Mesendoderm (in vitro differentiated cells): ENCODE results near the gene MTMR4.
"Not testable (repeated sequence)": the region's sequence is repeated elsewhere in the genome, so short reads cannot be mapped to it uniquely, and the experiment has no call there.

ENCODE experiments used
- DNase-seq: peaks from one replicate; pipeline ENCODE4 v3.0.0; 2013
- H2AK5ac ChIP-seq: 2 replicates; pipeline ENCODE4 v1.6.1; 2013; ENCODE audit warnings: low read length, inconsistent platforms
- H2BK120ac ChIP-seq: 2 replicates; pipeline ENCODE4 v1.6.1; 2013; ENCODE audit warnings: low read depth, mild to moderate bottlenecking, low read length, moderate library complexity, mixed read lengths
- H2BK15ac ChIP-seq: replicated peaks from 2 replicates; pipeline ENCODE4 v1.6.1; 2013; ENCODE audit warnings: low read depth, mild to moderate bottlenecking, moderate library complexity
- H2BK5ac ChIP-seq: 2 replicates; pipeline ENCODE4 v1.6.1; 2013; ENCODE audit warnings: low read length, inconsistent platforms
- H3K18ac ChIP-seq: 2 replicates; pipeline ENCODE4 v1.6.1; 2013; ENCODE audit warnings: mild to moderate bottlenecking, low read length, mixed read lengths
- H3K23ac ChIP-seq: one replicate; pipeline ENCODE4 v1.6.1; 2013; ENCODE audit warnings: low read length
- H3K27ac ChIP-seq: 2 replicates; pipeline ENCODE4 v1.5.1; 2013; ENCODE audit warnings: low read depth, mild to moderate bottlenecking, inconsistent platforms, low read length, moderate library complexity
- H3K27me3 ChIP-seq: 2 replicates; pipeline ENCODE4 v1.6.1; 2013; ENCODE audit warnings: low read length, control low read depth, mild to moderate bottlenecking, inconsistent platforms; ENCODE audit not compliant: insufficient read depth, poor library complexity
- H3K36me3 ChIP-seq: 2 replicates; pipeline ENCODE4 v1.6.1; 2013; ENCODE audit warnings: low read length, inconsistent platforms; ENCODE audit not compliant: control insufficient read depth, insufficient read depth
- H3K4ac ChIP-seq: one replicate; pipeline ENCODE4 v1.6.1; 2013; ENCODE audit warnings: low read depth, mild to moderate bottlenecking, low read length, moderate library complexity
- H3K4me1 ChIP-seq: 2 replicates; pipeline ENCODE4 v1.6.1; 2013; ENCODE audit warnings: low read depth, low read length, inconsistent platforms; ENCODE audit not compliant: control insufficient read depth
- H3K4me2 ChIP-seq: 2 replicates; pipeline ENCODE4 v1.6.1; 2013; ENCODE audit warnings: low read length
- H3K4me3 ChIP-seq: 2 replicates; pipeline ENCODE4 v1.5.1; 2013; ENCODE audit warnings: mild to moderate bottlenecking, low read length
- H3K56ac ChIP-seq: one replicate; pipeline ENCODE4 v1.6.1; 2013; ENCODE audit warnings: low read length
- H3K79me1 ChIP-seq: 2 replicates; pipeline ENCODE4 v1.6.1; 2013; ENCODE audit warnings: low read length, inconsistent platforms
- H3K79me2 ChIP-seq: 2 replicates; pipeline ENCODE4 v1.6.1; 2013; ENCODE audit warnings: mild to moderate bottlenecking, low read length; ENCODE audit not compliant: control insufficient read depth, insufficient read depth
- H3K9ac ChIP-seq: 2 replicates; pipeline ENCODE4 v1.6.1; 2013; ENCODE audit warnings: low read length, inconsistent platforms
- H4K5ac ChIP-seq: one replicate; pipeline ENCODE4 v1.6.1; 2013; ENCODE audit warnings: low read length
- H4K8ac ChIP-seq: one replicate; pipeline ENCODE4 v1.6.1; 2013; ENCODE audit warnings: low read depth, mild to moderate bottlenecking, control low read depth, low read length, moderate library complexity
- WGBS: extraction: QIAGEN DNeasy Blood & Tissue Kit; methylation state at CpG from one replicate; pipeline ENCODE4 v1.1.7; 2013; ENCODE audit warnings: low lambda C conversion rate, missing lambda C conversion rate; ENCODE audit not compliant: insufficient coverage; ENCODE audit errors: extremely low coverage; 5-methylcytosine and 5-hydroxymethylcytosine counted together

MTMR4 gene

GRCh38 chr17:58491510-58492045 is 22.9 kb downstream of the MTMR4 start:
- Histone ChIP-seq H3K36me3 (peaks cover 14% of the 10 kb centered on the region), H2BK15ac (no peak overlapping the region), H3K4ac (no peak overlapping the region), H3K27ac (no peak overlapping the region), H3K27me3 (no peaks in the 10 kb centered on the region), H4K5ac (no peak overlapping the region), H4K8ac (no peak overlapping the region), H3K4me2 (no peak overlapping the region), H3K18ac (no peak overlapping the region), H2BK5ac (no peak overlapping the region), H3K56ac (no peak overlapping the region), H3K9ac (no peak overlapping the region), H2AK5ac (no peak overlapping the region), H3K4me1 (no peaks in the 10 kb centered on the region), H3K4me3 (no peak overlapping the region), H2BK120ac (no peak overlapping the region), H3K79me2 (no peaks in the 10 kb centered on the region), H3K79me1 (no peaks in the 10 kb centered on the region), H3K23ac (no peak overlapping the region)
- no peak for DNase-seq
- no CpG with 5 or more reads among the region's 6 CpGs for WGBS

GRCh38 chr17:58488428-58488890 is 26.0 kb downstream of the MTMR4 start:
- H3K4me2 ChIP-seq, result no peak overlapping the region
- no peaks in the 10 kb centered on the region for H3K4me1 ChIP-seq
- H3K9ac ChIP-seq, result no peak overlapping the region
- H3K27me3 ChIP-seq, result no peaks in the 10 kb centered on the region
- no peak overlapping the region for H3K27ac ChIP-seq
- no CpG with 5 or more reads among the region's 26 CpGs for WGBS
- H2BK120ac ChIP-seq, result no peak overlapping the region
- H3K36me3 ChIP-seq, result peaks cover 2% of the 10 kb centered on the region
- H4K8ac ChIP-seq, result no peak overlapping the region
- no peak overlapping the region for H3K18ac ChIP-seq
- DNase-seq, result no peak
- no peak overlapping the region for H3K4me3 ChIP-seq
- H3K79me1 ChIP-seq, result no peaks in the 10 kb centered on the region
- H3K79me2 ChIP-seq, result no peaks in the 10 kb centered on the region
- no peak overlapping the region for H2BK15ac ChIP-seq
- no peak overlapping the region for H3K56ac ChIP-seq
- H2BK5ac ChIP-seq, result no peak overlapping the region
- H2AK5ac ChIP-seq, result no peak overlapping the region
- no peak overlapping the region for H3K4ac ChIP-seq
- no peak overlapping the region for H4K5ac ChIP-seq
- H3K23ac ChIP-seq, result no peak overlapping the region

GRCh38 chr17:58487589-58488427 is 26.6 kb downstream of the MTMR4 start, which contains the start of gene HSF5:
TSS of gene HSF5 (minus strand) at chr17:58488408. CDS start at chr17:58488274, 134 bp downstream.
- no peak within 1 kb of the TSS for H3K4ac ChIP-seq
- H3K4me3 ChIP-seq, result no peak within 1 kb of the TSS
- no peak within 1 kb of the TSS for H2BK15ac ChIP-seq
- H3K23ac ChIP-seq, result no peak within 1 kb of the TSS
- no peak within 1 kb of the TSS for H2BK120ac ChIP-seq
- no peak within 1 kb of the TSS for H2BK5ac ChIP-seq
- H3K4me2 ChIP-seq, result no peak within 1 kb of the TSS
- H4K8ac ChIP-seq, result no peak within 1 kb of the TSS
- no peak within 1 kb of the TSS for H3K9ac ChIP-seq
- no peaks in the 10 kb centered on the region for H3K79me1 ChIP-seq
- H3K27ac ChIP-seq, result no peak within 1 kb of the TSS
- H3K36me3 ChIP-seq, result peaks cover 2% of the 10 kb centered on the region
- no peak within 1 kb of the TSS for H2AK5ac ChIP-seq
- H3K4me1 ChIP-seq, result no peaks in the 10 kb centered on the region
- no peaks in the 10 kb centered on the region for H3K27me3 ChIP-seq
- H4K5ac ChIP-seq, result no peak within 1 kb of the TSS
- H3K79me2 ChIP-seq, result no peaks in the 10 kb centered on the region
- no peak within 1 kb of the TSS for H3K56ac ChIP-seq
- H3K18ac ChIP-seq, result no peak within 1 kb of the TSS
- DNase-seq, result no peak
- WGBS, result no CpG with 5 or more reads among the region's 98 CpGs

GRCh38 chr17:58484600-58484999 is 29.8 kb downstream of the MTMR4 start:
- Histone ChIP-seq H2BK120ac (no peak overlapping the region), H3K23ac (no peak overlapping the region), H3K36me3 (no peaks in the 10 kb centered on the region), H3K4ac (no peak overlapping the region), H3K9ac (no peak overlapping the region), H3K4me3 (no peak overlapping the region), H3K27me3 (no peaks in the 10 kb centered on the region), H2BK5ac (no peak overlapping the region), H3K4me1 (no peaks in the 10 kb centered on the region), H4K8ac (no peak overlapping the region), H3K56ac (no peak overlapping the region), H3K4me2 (no peak overlapping the region), H2BK15ac (no peak overlapping the region), H4K5ac (no peak overlapping the region), H3K27ac (no peak overlapping the region), H3K79me1 (no peaks in the 10 kb centered on the region), H3K79me2 (no peaks in the 10 kb centered on the region), H3K18ac (no peak overlapping the region), H2AK5ac (no peak overlapping the region)
- WGBS, result no CpG with 5 or more reads among the region's 3 CpGs
- DNase-seq, result no peak

GRCh38 chr17:58481798-58482197 is 32.6 kb downstream of the MTMR4 start:
- H2BK5ac ChIP-seq, result not testable (repeated sequence)

More at GRCh38 chr17:58481798-58482197, 32.6 kb downstream of the MTMR4 start:
- H3K4me1 ChIP-seq, H2BK120ac ChIP-seq, H3K56ac ChIP-seq, H3K27ac ChIP-seq, H4K5ac ChIP-seq, H3K18ac ChIP-seq, H3K4me3 ChIP-seq, H2BK15ac ChIP-seq, H3K79me1 ChIP-seq, H3K9ac ChIP-seq, H3K4me2 ChIP-seq, H3K23ac ChIP-seq, H4K8ac ChIP-seq, H3K27me3 ChIP-seq, H3K79me2 ChIP-seq, H3K4ac ChIP-seq, H3K36me3 ChIP-seq, DNase-seq, H2AK5ac ChIP-seq: not testable (repeated sequence)
- no CpG with 5 or more reads among the region's 5 CpGs for WGBS
